ENCODE measurements around the gene MOGAT2.
"Not testable (repeated sequence)": the region's sequence is repeated elsewhere in the genome, so short reads cannot be mapped to it uniquely, and the experiment has no call there.

Gene MOGAT2

DNA sequence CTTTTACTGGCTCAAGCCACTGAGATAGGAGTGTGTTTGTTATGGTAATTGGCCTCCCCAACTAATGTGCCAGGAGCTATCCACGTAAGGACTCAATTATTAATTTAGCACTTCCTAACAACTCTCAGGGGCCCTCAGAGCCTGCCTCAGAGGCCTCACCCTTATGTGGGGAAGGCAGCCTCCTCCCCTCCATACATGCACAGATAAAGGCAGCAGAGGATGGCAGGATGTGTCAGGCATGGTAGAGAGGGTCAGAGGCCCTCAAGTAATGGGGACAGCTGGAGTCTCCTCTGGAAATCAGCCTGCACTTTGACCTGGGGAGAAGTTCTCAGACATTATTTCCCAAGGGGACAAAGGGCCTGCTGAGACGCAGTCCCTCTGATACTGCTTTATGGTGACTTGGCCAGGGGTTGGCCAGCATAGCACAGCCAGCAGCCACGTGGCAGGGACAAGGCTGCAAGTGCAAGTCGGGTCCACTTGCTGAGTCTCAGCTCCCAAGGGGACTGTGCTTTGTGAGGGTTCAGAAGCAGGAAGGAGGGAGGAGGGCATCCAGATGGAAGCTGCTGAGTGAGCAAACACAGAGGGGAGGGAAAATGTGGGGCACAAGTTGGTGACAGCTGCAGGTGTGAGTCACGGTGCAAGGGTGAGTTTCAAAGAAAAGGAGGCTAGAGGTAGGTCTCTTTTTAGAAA is 17.0 kb downstream of the MOGAT2 start:
- H3K4me3 Mint-ChIP-seq, result no peak overlapping the region
- no peak overlapping the region for H3K27ac Mint-ChIP-seq
- peaks cover 6% of the 10 kb centered on the region for H3K4me1 Mint-ChIP-seq
- DNase-seq (ENCODE audit: low spot score in 2 of 2), result no peak
- ATAC-seq, result no peak
- H3K36me3 Mint-ChIP-seq, result no peaks in the 10 kb centered on the region
- no peaks in the 10 kb centered on the region for H3K9me3 Mint-ChIP-seq

DNA sequence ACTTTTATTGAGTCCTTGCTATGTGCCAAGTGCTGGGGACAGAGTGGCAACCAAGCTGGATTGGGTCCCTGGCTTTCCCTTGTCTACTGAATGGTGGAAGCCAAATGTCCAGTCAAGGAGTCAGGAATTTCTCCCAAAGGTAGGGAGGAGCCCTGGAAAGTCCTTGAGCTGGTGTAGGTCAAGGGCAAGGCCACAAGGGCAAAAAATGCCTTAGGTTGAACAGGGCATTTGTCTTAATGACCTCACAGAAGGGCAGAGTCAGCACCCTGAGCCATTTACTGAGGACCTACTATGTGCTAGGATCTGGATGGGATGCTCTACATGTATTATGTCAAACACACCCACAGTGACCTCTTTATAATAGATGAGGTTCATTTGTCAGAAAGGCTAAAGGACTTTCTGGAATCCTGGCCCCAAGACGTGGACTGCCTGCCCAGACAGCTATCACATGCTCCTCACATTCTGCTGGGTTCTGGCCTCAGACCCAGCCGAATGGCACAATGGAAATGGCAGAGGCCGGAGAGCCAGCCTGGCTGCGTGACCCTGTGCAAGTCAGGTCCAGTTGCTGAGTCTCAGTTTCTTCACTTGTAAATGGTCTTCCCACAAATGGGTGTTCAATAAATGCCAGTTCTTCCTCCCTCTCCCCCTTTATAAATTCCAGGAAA is 17.7 kb downstream of the MOGAT2 start:
- H3K9me3 Mint-ChIP-seq, result no peaks in the 10 kb centered on the region
- peaks cover 6% of the 10 kb centered on the region for H3K4me1 Mint-ChIP-seq
- no peak overlapping the region for H3K4me3 Mint-ChIP-seq
- no peak for ATAC-seq
- H3K27ac Mint-ChIP-seq, result no peak overlapping the region
- no peaks in the 10 kb centered on the region for H3K36me3 Mint-ChIP-seq
- DNase-seq (ENCODE audit: low spot score in 2 of 2), result no peak

DNA sequence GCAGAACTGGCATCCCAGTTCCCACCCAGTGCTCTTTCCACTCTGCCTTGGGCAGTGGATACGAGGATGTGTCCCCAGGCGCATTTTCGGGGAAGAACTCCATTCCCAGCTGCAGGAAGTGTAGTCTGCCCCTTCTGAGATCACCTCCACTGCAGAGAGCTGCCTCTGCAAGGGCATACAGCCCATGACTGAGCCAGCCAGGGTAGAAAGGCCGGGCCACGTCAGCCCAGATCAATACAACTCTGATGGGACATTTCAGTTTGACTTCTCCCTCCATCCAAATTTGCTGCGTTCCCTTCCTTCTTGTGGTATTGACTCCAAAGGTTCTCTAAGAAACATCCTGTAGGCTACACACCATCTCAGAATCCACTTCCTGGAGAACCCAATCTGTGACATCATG is 19.7 kb downstream of the MOGAT2 start:
- Mint-ChIP-seq H3K36me3 (no peaks in the 10 kb centered on the region), H3K27ac (no peak overlapping the region), H3K4me3 (no peak overlapping the region), H3K9me3 (no peaks in the 10 kb centered on the region), H3K4me1 (peaks cover 6% of the 10 kb centered on the region)
- ATAC-seq (no peak), DNase-seq (ENCODE audit: low spot score in 2 of 2) (no peak)

DNA sequence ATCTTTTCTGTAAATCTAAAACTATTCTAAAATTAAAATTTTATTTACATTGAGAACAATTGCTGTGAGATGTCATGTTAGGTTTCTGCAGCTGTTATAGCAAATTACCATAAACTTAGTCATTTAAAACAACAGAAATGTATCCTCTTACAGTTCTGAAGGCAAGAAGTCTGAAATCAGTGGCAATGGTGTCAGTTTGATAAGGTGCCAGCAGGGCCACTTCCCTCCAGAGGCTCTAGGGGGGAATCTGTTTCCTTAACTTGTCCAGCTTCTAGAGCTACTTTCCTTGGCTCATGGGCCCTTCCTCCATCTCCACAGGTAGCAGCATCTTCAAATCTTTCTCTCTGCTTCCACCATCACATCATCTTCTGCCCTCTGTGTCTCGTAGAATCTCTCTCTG is 23.0 kb downstream of the MOGAT2 start:
- ATAC-seq, result no peak
- H3K36me3 Mint-ChIP-seq, result no peaks in the 10 kb centered on the region
- no peak overlapping the region for H3K27ac Mint-ChIP-seq
- no peaks in the 10 kb centered on the region for H3K9me3 Mint-ChIP-seq
- H3K4me1 Mint-ChIP-seq, result no peaks in the 10 kb centered on the region
- DNase-seq (ENCODE audit: low spot score in 2 of 2), result no peak
- no peak overlapping the region for H3K4me3 Mint-ChIP-seq

DNA sequence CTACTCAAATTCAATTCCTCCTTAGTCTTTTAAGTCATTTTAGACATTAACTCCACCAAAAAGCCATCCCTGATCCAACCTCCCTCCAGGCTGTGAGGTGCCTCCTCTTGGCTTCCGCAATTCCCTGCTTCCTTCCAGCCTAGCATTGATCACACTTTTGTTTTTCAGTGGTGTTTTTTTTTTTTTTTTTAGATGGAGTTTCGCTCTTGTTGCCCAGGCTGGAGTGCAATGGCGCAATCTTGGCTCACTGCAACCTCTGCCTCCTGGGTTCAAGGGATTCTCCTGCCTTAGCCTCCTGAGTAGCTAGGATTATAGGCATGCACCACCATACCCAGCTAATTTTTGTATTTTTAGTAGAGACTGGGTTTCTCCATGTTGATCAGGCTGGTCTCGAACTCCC is 25.5 kb downstream of the MOGAT2 start:
- ATAC-seq; DNase-seq (ENCODE audit: low spot score in 2 of 2); H3K36me3 Mint-ChIP-seq; H3K9me3 Mint-ChIP-seq; H3K4me3 Mint-ChIP-seq; H3K4me1 Mint-ChIP-seq; H3K27ac Mint-ChIP-seq: not testable (repeated sequence)

DNA sequence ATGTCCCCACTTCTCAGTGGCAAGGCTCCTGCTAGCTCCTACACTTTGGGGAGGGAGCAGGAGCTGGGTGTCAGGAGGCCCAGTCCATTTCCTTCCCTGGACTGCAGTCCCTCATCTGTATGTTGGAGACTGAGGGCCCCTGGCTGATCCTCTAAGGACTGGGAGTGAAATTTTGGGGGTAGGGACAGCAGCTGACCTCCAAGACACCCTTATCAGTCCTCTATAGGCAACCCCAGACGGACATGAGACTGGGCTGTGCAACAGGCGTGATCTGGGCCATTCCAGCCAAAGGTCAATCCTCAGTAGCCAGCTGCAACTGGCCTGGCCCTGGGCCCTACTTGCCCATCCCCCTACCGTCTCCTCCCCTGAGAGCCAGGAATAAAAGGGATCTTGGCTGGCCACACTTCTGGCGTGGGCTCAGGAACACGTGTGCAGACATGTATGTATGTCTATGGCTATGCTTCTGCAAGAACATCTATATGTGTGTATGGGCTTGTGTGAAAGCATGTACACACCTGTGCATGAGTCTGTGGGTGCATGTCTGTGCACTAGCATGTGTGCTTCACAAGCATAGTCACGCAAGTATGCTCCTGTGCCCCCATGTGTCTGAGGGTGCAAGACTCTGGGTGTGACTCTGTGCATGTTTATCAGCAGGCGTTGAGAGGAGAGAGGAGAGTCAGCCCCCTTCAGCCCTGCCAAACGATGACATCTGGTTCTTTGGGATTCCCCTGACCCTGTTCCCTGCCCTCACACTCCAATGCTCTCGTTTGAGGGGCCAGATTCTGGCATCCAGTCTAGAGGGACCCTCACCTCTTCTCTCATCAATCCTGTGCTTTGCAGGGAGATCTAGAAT is 26.3 kb downstream of the MOGAT2 start:
- Mint-ChIP-seq H3K4me1 (no peaks in the 10 kb centered on the region), H3K4me3 (no peak overlapping the region), H3K36me3 (no peaks in the 10 kb centered on the region), H3K27ac (no peak overlapping the region), H3K9me3 (no peaks in the 10 kb centered on the region)
- ATAC-seq, result no peak
- DNase-seq (ENCODE audit: low spot score in 2 of 2), result no peak

DNA sequence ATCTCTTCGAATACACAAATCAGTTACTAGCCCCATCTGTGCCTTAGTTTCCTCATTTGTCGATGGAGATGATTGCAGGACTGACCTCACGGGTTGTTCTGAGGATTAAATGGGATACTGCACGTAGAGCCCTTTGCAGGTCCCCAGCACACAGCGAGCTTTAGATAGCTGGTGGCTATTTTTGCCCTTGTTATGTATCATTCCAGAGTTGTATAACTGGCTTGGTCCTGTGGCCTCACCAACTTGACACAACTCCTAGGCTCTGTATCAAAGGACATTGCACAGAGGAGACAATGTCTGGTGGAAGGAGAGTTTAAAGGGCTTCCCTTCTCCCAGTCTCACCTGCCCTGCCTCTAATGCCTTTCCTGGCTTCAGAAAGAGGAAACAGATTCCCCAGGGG is 28.2 kb downstream of the MOGAT2 start:
- no peaks in the 10 kb centered on the region for H3K9me3 Mint-ChIP-seq
- ATAC-seq (no peak), DNase-seq (ENCODE audit: low spot score in 2 of 2) (no peak)
- no peak overlapping the region for H3K27ac Mint-ChIP-seq
- no peaks in the 10 kb centered on the region for H3K4me1 Mint-ChIP-seq
- no peak overlapping the region for H3K4me3 Mint-ChIP-seq
- H3K36me3 Mint-ChIP-seq, result no peaks in the 10 kb centered on the region

DNA sequence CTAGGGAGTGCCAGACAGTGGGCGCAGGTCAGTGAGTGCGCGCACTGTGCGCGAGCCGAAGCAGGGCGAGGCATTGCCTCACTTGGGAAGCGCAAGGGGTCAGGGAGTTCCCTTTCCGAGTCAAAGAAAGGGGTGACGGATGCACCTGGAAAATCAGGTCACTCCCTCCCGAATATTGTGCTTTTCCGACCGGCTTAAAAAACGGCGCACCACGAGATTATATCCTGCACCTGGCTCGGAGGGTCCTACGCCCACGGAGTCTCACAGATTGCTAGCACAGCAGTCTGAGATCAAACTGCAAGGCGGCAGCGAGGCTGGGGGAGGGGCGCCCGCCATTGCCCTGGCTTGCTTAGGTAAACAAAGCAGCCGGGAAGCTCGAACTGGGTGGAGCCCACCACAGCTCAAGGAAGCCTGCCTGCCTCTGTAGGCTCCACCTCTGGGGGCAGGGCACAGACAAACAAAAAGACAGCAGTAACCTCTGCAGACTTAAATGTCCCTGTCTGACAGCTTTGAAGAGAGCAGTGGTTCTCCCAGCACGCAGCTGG is 31.2 kb downstream of the MOGAT2 start:
- not testable (repeated sequence) for H3K4me3 Mint-ChIP-seq; H3K27ac Mint-ChIP-seq; DNase-seq (ENCODE audit: low spot score in 2 of 2); H3K36me3 Mint-ChIP-seq; ATAC-seq; H3K9me3 Mint-ChIP-seq; H3K4me1 Mint-ChIP-seq

DNA sequence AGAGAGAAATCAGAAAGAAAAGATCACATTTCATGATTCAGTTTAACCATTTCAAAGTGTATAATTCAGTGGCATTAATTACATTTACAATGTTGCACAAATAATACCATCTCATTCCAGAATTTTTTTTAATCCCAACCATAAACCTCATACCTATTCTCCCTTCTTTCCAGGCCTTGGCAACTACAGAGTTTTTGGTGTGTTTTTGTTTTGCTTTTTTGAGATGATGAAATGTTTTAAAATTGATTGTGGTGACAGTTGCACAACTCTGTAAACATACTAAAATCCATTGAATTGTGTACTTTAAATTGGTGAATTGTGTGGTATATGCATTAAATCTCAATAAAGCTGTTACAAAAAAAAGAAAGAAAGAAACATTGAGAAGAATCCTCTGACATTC is 37.3 kb downstream of the MOGAT2 start:
- DNase-seq (ENCODE audit: low spot score in 2 of 2); H3K36me3 Mint-ChIP-seq; H3K4me3 Mint-ChIP-seq; H3K27ac Mint-ChIP-seq; H3K9me3 Mint-ChIP-seq; H3K4me1 Mint-ChIP-seq; ATAC-seq: not testable (repeated sequence)

DNA sequence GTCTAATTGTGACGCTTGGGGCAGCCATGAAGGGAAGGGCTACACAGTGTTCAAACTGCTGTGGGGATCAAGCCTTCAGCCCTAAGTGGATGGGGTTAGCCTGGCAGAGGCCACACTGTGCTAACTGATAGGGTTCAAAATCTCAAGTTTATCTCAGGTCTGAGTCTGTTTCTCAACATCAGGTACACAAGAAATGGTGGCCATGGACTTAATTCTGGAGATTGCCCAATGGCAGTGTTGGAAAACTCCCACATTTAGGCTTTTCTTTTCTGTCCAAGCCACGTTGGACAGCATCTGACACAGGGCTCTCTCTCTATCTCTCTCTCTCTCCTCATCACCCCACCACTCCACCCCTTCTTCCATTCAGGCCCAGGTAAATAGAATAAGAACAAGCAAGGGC is 40.0 kb downstream of the MOGAT2 start:
- no peaks in the 10 kb centered on the region for H3K36me3 Mint-ChIP-seq
- no peaks in the 10 kb centered on the region for H3K9me3 Mint-ChIP-seq
- DNase-seq (ENCODE audit: low spot score in 2 of 2) (no peak), ATAC-seq (no peak)
- H3K4me3 Mint-ChIP-seq, result no peak overlapping the region
- H3K27ac Mint-ChIP-seq, result no peak overlapping the region
- H3K4me1 Mint-ChIP-seq, result peaks cover 12% of the 10 kb centered on the region

DNA sequence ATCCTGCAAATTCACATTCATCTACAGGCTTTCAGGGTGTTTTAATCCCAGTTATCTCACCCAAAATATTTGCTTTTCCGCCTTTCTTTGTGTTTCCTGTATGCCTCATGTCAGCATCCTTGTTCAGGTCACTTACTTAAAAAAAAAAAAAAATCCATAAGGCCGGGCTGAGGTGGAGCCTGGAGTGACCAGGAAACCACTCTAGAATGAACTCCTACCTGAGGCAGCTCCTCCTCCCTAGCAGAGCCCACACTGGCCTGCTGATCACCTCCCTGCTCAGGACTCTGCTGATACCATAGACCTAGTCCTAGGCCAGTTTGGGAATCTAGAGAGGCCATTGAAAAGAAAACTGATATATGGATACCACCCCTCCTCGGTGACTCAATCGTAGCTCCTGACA is 42.2 kb downstream of the MOGAT2 start:
- H3K9me3 Mint-ChIP-seq, result no peaks in the 10 kb centered on the region
- no peak overlapping the region for H3K4me3 Mint-ChIP-seq
- H3K4me1 Mint-ChIP-seq, result peaks cover 12% of the 10 kb centered on the region
- H3K27ac Mint-ChIP-seq, result no peak overlapping the region
- DNase-seq (ENCODE audit: low spot score in 2 of 2), result no peak
- no peaks in the 10 kb centered on the region for H3K36me3 Mint-ChIP-seq
- ATAC-seq, result no peak

DNA sequence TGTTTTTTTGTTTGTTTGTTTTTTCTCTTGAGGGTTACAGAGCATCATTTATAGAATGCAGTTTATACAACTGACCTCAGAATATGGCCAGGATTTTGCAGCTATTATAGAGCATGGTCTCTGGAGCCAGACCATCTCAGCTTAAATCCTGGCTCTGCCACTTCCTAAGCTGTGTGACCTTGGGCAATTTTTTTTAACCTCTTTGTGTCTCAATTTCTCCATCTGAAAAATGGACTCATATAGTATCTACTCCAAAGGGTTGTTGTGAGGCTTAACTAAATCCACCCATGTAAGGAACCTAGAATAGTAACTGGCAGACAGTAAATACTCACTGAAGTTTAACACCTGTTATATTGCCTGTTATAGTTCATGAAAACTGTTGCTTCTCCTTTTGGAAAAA is 42.6 kb downstream of the MOGAT2 start:
- ATAC-seq, result no peak
- H3K9me3 Mint-ChIP-seq, result no peaks in the 10 kb centered on the region
- no peaks in the 10 kb centered on the region for H3K36me3 Mint-ChIP-seq
- no peak overlapping the region for H3K27ac Mint-ChIP-seq
- H3K4me3 Mint-ChIP-seq, result no peak overlapping the region
- peaks cover 9% of the 10 kb centered on the region for H3K4me1 Mint-ChIP-seq
- no peak for DNase-seq (ENCODE audit: low spot score in 2 of 2)

DNA sequence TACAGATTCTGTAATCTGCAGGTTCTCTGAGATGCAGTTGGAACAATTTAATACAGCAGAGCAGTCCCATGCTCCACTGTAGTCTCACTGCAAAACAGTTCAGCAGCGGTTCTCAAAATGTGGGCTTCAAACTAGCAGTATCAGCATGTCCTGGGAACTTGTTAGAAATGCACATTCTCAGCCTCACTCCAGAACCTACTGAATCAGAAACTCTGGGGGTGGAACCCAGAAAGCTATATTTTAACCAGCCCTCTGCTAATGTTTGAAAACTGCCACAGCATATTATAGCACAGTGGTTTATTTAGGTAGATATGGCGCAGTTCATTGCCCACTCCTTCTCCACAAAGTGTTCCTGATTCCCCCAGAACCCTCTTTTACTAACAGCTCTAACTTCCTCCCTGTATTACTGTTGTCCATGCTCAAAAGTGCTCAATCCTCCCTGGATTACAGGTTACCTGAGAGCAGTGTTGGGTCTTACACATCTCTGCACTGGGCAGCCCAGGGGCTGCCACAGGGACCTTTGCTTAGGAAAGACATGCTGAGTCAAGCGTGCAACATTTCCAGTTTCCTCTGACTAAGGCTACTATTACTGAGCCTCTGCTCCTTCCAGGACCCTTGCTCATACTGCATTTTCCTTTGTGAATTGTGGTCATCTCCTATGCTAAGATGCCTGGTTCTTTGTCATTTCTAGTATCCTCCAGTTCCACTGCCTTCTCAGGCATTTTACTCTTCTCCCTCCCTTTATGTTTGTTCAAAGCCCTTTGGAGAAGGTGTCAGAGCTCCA is 43.3 kb downstream of the MOGAT2 start:
- ATAC-seq (peak; percentile 55), DNase-seq (ENCODE audit: low spot score in 2 of 2) (no peak)
- peaks cover 6% of the 10 kb centered on the region for H3K4me1 Mint-ChIP-seq
- no peak overlapping the region for H3K4me3 Mint-ChIP-seq
- H3K9me3 Mint-ChIP-seq, result no peaks in the 10 kb centered on the region
- no peaks in the 10 kb centered on the region for H3K36me3 Mint-ChIP-seq
- H3K27ac Mint-ChIP-seq, result no peak overlapping the region

DNA sequence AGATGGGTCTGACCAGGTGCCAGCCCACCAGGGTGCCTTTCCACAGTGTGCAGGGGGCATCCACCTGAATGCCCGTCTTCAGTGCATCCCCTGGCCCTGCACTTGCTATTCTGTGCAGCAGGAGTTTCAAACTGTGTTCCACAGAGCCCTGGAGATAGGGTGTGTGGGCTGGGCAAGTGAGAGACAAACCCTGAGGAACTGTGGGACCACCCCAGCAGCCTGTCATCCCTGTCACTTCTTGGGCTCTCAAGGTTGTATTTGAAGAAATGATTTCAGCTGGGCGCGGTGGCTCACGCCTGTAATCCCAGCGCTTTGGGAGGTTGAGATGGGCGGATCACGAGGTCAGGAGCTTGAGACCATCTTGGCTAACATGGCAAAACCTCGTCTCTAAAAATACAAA is 44.5 kb downstream of the MOGAT2 start:
- DNase-seq (ENCODE audit: low spot score in 2 of 2) (no peak), ATAC-seq (no peak)
- peaks cover 17% of the 10 kb centered on the region for H3K4me1 Mint-ChIP-seq
- no peak overlapping the region for H3K4me3 Mint-ChIP-seq
- H3K27ac Mint-ChIP-seq, result no peak overlapping the region
- H3K9me3 Mint-ChIP-seq, result no peaks in the 10 kb centered on the region
- H3K36me3 Mint-ChIP-seq, result no peaks in the 10 kb centered on the region

DNA sequence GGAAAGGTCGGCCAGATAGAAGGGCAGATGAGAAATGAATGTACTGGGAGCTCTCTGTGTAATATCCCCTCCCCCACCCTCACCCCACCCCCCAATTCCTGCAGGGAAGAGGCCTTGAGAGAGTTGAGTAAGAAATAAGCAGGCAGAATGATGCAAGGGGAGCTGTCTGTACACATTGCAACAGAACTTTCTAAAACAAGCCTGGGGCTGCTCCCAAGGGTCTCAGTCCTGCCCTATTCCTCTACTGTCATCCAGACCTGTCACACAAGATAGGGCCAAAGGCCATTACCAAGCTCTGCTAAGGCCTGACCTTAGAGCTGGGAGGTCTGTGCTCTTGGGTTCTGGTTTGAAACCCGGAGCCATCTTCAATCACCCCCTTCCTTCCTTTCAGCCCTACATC is 45.2 kb downstream of the MOGAT2 start:
- peaks cover 24% of the 10 kb centered on the region for H3K4me1 Mint-ChIP-seq
- H3K4me3 Mint-ChIP-seq, result no peak overlapping the region
- no peak overlapping the region for H3K27ac Mint-ChIP-seq
- no peaks in the 10 kb centered on the region for H3K9me3 Mint-ChIP-seq
- no peaks in the 10 kb centered on the region for H3K36me3 Mint-ChIP-seq
- ATAC-seq (no peak), DNase-seq (ENCODE audit: low spot score in 2 of 2) (no peak)

Measured in stimulated activated effector memory CD8-positive, alpha-beta T cell treated with anti-CD3 and anti-CD28 coated beads, Interleukin-12 subunit alpha, Interleukin-12 subunit beta, amount 100 ng/mL, for 72 hours (primary cell).